HG02870 (cell line): ENCODE measurements around the gene PLCB1.
"Not testable (repeated sequence)": the region's sequence is repeated elsewhere in the genome, so short reads cannot be mapped to it uniquely, and the experiment has no call there.

ENCODE experiments used
- ATAC-seq: cut with Tn5 transposase; IDR thresholded peaks from one replicate; pipeline ENCODE4 v1.9.1; 2021; ENCODE audit warnings: mild to moderate bottlenecking, moderate library complexity; ENCODE audit not compliant: unreplicated experiment

Gene PLCB1

DNA sequence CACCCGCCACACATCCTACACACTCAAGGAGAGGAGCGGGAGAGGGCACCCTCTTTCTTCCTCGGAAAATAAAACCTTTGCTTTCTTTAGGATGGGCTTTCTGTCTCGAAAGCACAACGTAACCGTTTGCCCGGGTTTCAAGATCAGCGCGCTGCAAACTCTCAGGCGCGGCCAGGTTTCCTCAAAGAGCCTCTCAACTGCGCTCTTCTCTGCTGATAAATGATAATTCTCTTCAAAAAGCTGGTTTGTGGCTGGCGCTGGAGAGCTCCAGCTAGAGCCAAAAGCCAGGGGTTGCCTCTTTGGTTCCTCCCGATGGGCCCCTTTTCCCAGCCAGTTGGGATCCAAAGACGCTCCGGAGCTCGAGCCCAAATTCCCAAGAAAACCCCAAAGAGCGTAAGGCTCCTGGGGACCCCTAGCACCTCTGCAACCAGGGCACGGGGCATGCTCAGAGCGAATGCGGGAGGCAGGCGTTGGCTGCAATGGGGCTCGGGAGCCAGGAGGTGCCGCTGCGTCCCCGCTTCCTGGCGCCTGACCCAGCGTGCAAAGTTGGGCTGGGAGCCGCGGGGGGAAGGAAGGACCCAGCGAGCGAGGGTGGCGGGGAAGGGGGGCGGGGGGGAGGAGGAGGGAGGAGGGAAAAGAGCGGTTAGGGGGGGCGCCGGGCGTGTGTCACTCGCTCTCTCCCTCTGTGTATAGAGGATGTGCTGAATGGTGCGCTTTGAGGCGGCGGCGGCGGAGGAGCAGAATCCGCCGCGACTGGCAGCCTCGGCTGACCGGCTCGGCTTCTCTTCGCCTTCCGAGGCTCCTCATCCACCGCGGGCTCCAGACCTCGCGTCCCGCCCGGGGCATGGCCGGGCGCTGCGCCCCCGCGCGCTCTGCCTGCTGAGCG lies at the start of gene PLCB1:
Gene PLCB1, plus strand, starts transcription at position 669 of the 886 bp plus-strand sequence. CDS start 386 bp downstream, outside the sequence.
- peak; percentile 59 for ATAC-seq

DNA sequence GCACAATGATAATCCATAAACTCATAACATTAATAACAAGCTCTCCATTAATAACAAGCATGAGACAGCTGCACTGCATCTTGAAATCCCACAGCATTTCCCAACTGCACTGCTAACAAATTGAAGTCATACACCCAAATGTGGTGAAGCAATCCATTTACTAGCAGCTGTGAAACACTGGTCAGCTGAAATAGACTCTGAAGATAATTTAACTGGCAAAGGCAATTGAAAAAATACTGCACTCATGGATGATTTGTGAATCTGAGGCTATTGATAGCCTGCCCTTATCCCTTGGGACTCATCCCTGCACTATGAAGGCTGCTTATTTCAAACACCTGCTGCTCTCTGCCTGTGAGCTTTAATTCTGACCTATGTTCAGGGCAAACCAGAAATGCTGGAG lies 49.1 kb upstream of the PLCB1 start:
- ATAC-seq: no peak

DNA sequence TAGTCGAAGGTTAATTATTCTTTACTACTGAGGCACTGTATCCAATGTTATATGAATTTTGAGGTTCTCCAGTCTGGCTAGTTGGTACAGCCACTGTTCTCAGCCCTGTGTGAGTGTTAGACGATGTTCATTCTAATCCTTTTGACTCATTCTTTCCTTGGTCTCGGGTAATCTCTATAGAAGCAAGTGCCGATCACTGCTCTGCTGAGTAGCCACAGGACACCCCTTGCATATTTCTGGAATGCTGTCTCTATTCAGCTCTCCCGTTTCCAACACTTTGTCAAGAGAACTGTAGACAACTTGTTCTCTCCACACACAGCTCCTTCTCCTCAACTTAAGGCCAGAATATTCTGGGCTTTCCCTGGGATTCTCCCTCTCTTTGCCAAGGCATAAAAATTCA lies 42.4 kb upstream of the PLCB1 start:
- ATAC-seq: no peak

DNA sequence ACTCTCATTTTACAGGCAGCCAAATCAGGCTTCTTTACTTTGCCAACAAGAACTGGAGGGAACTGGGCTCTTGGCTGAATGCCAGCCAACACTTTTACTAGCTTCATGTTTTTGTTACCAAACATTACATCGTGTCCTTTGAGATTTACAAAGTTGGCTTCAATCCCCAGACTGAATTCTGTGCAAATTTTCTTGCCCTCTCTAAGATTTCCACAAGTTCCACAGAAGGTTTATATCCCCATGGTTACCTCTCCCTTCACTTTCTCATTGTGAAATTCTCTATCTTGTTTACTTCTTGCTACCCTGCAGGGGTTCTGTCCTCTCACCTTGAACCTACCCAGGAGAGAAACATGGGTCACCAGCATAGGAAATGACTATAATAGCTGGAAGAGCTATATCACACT lies 37.6 kb upstream of the PLCB1 start:
- no peak for ATAC-seq

DNA sequence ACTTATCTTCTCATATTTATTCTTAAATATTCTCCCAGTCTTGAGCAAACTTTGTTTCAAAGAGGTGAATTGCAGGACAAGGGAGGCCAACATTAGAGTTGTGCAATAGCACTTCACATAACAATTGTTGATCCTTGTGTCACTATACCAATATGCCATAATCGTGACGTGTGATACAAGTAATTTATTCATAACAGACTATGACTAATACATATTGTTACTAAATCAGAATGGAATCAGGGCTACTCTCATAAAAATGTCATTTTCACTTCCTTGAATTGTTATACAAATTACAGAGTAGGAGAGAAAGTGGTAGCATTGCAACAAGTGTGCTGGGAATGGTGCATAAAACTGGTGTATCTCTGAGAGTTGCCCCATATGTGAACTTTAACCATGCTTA lies 37.2 kb upstream of the PLCB1 start:
- no peak for ATAC-seq

DNA sequence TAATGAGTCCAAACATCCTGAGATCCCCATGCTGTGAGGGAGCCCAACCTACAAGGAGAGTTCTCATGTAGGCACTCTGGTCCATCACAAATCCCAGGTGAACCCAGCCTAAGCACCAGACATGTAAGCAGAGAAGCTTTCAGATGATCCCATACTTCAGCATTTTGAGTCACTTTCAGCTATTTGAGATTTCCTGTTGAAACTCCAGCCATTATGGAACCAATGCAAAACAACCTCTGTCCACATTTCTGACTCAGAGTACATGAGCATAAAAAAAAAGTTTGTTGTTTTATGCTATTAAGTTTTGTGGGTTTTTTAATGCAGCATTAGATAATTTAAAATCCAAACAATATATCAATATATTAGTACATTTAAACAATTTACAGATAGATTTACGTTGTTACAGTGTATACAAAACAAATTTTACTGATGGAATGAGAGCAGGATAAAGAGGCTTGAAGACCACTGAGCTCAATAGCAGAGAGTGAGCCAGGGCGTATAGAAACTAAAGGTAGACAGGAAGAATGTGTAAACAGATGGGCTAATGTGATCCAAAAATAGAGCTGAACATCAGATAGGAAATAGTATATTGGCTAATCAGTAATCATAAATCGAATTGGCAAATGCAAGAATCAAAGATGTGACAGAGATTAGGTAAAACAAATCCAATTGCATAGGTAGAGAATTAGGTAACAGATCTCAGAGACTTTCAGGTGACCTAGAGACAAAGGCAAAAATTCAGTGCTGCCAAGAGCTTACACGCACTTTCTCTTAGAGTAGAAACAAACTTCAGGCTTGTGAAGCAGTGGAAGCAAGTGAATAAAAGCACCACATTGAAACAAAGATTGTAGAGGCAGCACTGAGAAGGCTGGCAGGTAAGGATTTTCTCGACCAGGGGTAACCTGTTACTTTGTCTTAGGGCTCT lies 36.2 kb upstream of the PLCB1 start:
- no peak for ATAC-seq

DNA sequence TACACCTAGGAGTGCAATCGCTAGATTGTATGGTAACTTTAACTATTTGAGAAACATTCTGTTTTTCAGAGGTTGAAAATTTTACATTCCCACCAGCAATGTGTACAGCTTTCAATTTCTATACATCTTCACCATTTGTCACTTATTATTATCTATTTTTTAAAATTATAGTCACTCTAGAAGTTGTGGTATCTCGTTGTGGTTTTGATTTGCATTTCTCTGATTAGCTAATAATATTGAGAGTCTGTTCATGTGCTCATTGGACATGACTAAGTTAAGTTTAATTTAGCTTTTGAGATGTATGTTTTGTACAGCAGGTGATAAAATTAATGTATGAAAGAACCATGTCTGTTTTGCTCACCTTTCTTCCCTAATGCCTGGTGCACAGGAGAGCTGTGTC lies 34.8 kb upstream of the PLCB1 start:
- ATAC-seq: no peak

DNA sequence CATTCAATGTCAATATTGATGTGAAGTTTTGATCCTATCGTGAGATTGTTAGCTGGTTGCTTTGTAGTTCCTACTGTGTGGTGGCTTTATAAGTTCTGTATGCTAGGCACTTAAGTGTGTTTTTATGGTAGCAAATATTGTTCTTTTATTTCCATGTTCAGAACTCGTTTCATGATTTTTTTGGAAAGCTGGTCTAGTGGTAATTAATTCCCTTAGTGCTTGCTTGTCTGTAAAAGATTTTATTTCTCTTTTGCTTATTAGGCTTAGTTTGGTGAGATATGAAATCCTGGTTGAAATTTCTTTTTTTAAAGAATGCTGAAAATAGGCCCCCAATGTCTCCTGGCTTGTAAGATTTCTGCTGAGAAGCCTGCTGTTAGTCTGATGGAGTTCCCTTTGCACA lies 27.8 kb upstream of the PLCB1 start:
- no peak for ATAC-seq

DNA sequence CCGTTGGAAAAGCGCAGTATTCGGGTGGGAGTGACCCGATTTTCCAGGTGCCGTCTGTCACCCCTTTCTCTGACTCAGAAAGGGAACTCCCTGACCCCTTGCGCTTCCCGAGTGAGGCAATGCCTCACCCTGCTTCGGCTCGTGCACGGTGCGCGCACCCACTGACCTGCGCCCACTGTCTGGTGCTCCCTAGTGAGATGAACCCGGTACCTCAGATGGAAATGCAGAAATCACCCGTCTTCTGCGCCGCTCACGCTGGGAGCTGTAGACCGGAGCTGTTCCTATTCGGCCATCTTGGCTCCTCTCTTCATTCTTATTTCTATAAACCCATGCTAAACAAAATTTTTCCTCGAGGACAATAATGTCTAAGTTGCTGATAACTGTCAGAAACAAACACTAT lies 17.5 kb upstream of the PLCB1 start:
- ATAC-seq: not testable (repeated sequence)

DNA sequence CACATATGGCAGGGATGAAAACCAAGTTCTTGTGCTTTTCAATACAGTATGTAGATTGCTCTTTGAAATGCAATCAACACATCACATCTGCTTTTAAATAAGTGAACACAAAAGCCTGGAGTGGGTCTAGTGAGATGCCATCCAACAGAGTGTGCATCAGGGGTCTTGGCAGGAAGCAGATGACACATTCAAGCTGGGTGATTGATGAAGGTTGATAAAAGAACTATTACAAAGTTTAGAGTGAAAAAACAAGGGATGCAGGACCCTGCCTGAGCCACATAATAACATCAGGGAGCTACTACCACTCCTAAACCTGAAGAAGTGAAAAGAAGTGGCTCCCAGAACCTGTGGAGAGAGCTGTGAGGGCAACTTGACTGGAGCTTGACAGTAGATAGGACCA lies 16.6 kb upstream of the PLCB1 start:
- no peak for ATAC-seq

DNA sequence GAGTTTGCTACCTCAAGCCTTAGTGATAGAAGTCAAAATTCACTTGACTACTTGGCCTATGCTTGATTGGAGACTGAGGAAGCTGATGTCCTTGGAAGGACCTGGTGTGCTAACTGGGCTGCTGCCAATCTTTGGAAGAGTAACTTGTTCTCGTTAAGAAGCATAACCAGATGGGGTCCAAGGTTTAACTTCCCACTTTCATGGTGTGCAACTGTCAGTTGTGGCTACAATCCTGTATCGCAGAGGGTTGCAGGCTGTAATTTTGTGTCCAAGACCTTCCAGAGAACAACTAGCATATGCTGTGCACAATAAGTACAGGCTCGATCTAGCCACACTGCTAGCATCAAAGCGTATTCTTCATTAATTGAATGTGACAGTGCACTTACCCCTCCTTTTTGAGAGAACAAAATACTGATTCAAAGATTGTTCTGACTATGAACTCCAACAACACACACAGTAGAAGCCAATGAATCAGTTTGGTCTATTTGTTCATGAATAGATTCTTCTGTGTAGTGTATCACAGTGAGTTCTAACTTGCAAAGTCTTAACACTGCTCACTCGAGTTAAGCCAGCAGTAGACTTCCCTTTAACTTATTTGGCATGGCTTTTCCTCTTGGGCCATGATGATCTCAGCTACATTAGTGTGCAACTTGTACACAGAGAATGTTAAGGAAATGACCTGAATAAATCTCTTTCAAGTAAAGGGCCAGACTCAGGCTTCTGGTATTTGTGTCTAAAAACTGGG lies 15.8 kb upstream of the PLCB1 start:
- ATAC-seq: no peak

DNA sequence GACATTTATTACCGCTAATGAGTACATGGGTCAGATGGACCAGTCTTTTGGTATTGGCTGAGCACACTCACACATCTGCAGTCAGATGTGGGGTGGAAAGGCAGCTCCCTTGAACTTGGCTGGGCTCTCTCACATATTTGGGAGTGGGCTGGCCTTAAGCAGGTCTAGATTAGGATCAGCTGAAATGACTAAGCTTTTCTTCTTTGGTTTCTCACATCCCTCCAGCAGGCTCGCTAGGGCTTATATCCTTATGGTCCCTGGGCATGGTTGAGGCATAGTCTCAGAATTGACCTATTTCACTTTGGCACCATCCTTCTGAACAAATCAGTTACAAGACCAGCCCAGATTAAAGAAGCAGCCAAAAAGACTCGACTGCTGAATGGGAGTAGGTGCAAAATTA lies 14.4 kb upstream of the PLCB1 start:
- no peak for ATAC-seq

DNA sequence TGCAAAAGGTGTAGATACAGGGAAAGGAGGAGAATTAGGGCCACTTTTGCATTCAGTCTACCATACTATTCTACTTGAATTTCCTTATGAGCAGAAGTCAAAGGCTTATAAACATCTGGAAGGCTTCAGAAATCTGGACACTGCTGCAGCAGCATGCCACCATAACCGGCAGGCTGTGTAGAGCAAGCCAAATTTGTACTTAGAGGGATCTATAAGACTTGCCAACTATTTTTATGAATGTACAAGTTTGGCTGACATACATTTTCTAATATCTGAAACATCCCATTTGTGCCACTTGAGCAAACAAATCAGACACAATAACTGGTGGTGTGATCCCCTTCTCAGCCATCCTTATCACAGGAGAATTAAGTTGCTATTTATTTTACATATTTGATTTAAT lies 14.0 kb upstream of the PLCB1 start:
- ATAC-seq: no peak

DNA sequence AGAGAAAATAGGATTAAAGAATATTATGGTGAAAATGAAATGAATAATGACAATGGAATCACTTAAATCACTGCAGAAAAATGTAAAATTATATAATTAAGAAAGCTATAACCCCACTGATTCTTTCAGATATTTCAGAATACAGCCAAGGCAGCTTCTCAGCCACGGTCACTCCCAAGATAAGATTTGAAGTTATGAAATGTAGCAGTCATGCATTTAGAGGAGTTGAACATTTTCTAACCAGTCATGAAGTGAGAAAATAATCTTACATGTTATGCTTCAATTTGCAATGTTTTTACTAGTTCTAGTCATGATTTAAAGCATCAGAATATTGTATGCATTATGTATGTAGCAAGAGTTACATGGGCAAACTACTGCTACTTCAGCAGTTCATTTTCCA lies 13.3 kb upstream of the PLCB1 start:
- ATAC-seq: no peak

DNA sequence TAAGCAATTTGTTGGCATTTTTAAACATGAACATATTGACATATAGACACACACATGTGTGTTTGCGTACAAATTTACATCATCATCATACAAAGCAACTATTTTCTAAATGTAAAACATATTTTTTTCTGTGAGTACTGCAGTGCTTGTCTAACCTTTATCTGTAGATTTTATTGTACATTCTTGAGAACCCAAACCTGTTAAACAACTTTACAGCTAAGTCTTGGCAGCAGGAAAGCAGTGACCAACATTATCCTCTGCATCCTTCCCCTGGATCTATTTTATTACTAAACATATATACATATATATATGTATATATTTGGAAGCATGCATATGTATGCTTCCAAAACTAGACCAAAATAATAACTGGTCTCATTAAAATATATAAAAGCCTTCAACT lies 10.4 kb upstream of the PLCB1 start:
- no peak for ATAC-seq

DNA sequence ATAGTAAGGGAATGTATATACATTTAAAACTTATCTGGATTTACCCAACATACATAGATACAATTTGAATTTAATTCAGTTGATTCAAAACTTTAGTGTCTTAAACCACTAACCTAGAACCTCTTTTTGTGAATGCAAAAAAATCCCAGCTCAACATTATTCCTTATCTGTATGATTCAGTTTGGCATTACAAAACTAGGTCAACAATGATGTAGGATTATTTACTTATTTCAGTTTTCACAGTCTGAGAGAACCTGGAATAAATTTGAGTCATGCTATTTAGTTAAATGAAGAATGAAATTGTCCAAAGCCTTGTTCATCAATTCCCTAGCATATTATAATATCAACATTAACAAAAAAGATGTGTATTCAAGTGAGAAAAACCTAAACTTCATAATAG lies 7.4 kb upstream of the PLCB1 start:
- ATAC-seq: no peak

DNA sequence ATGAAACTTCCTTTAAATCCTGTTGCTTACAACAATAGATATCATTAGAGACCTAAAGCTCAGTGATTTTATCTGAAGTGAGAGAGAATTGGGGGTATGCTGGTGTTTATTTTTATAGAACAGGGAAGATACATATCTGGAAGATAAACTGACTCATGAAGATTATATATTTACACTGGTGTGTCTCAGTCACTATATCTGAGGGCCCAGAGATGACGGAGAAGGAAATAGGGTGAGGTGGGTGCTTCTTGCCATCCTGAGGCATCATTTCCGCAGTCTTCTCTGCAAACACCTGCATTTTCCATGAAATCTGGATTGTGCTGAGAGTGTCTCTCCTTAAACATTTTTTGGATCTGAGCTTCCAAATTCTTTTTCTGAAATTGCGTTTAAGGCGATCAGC lies 5.9 kb upstream of the PLCB1 start:
- no peak for ATAC-seq

DNA sequence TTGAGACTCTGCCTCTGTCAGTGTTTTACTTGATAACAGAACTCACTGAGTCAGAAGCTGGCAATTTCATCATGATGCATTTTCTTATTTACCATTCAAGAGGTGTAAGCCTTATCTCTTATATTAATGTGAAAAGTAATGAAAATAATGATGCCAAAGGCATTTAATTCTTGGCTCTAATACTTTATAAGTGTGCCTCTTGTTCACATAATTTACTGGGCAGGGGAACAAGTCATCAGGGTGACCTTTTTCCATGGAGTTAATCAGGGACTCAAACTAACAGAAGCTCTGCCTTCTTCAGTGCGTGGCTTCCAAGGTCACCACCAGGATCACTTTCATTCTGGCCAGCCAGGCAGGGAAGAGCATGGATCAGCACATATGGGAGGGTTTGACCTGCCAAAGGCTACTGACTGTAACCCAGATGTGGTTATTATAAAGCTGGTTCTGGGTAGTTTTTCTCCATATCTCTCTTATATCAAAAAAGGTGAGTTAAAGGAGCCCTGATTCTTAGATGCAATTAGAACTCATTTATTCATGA lies 5.2 kb upstream of the PLCB1 start:
- no peak for ATAC-seq

DNA sequence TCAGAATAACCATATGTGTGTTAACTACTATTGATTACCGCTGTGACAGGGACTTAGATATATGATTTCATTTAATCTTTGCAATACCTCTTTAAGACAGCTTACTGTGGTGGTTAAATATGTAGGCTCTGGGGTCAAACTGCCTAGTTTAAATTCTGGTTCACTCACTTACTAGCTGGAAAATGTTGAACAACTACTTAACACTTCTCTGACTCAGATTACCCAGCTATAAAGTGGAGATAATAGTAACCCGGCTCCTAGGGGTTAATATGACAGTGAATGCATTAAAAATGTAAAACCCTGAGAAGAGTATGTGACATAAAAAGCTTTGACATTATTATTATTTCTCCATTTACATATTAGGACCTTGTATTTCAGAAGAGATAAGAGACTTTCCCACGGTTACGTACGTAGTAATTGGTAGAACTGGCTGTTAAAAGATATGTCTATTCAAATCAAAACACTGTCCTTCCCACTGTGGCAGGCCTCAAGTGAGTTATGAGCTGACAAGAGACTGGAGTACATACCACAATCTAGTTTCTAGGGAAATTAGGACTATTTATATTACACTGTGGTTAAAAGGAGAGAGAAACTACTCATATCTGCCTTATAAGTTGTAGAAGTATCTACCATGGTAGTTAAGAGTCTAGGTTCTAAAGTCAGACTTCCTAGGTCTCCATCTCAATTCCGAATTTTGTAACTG lies 4.4 kb upstream of the PLCB1 start:
- ATAC-seq: peak; percentile 90

DNA sequence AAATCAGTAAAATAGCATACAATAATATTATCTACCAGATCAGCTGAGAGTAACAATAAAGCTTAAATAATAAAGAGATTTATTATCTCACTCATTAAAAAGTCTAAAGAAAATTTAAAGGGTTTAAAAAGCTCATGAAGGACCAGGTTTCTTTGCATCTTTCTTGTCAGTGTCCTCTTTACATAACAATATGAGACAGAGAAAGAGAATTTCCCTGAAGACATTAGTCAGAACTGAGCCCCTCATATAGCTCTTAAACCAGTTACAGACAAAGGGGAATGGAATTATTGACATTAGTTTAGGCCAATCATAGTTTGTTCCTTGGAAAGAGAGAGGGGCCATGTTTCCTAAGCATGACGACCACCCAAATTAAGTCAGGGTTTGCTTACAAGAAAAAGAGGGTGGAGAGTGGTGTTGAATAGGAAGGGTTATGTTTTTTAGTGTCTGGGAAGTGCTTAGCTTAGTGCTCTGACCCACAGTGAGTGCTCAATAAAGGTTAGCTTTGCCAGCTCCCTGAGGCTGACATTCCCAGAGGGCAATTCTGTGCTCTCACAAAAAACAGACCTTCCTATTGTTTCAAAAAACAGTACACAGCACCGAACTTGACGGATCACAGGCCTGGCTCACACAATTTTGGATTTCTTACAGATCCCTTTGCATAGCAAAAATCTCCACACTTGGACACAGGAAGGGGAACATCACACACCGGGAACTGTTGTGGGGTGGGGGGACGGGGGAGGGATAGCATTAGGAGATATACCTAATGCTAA lies 3.6 kb upstream of the PLCB1 start:
- no peak for ATAC-seq
